GM12872 (cell line): Measurements from ENCODE around the gene TMPRSS7.

Experiments used
- TF ChIP-seq, protein P1 (sequence below): IDR thresholded peaks from 3 replicates; pipeline ENCODE4 v1.5.1; 2011; ENCODE audit warnings: low read depth, mild to moderate bottlenecking, low read length, moderate library complexity; ENCODE audit not compliant: insufficient read depth

TMPRSS7 gene

DNA sequence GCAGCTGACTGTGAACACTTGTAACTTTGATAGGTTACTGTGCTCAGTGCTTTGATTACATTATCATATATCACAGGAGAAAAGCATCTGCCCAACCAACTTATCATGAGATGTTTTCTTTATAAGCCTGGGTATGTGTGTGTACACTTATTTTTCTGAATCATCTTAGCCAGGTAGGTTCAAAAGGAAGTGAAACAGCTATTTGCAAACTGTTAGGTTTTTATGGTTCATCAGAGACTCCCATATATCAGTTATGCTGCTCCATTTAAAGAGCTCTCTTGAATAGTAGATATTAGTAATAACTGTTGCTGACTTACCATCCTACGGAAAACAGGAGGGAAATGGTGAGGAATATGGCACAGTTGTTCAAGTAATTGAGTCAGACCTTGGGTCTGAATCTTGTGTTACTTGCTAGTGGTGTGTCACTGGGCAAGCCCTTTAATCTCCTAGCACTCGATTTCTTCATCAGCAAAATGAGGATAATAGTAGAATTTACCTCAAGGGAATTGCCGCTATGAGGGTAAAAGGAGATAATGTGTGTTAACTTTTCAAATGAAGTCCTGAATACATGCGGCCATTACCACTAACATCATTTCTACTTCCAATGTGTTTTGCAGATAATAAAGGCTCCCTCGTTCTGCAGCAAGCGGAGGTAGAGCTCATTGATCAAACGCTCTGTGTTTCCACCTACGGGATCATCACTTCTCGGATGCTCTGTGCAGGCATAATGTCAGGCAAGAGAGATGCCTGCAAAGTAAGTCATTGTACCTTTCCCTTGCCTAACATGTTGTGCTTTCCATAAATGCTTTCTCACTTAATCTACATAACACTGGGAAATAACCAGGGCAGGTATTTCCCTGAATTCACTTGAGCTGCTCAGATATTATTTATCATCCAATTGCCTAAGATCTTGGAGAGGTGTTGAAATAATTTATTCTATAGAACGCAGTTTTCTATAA, 43.9 kb downstream of the TMPRSS7 start:
- TF ChIP-seq, protein P1, sequence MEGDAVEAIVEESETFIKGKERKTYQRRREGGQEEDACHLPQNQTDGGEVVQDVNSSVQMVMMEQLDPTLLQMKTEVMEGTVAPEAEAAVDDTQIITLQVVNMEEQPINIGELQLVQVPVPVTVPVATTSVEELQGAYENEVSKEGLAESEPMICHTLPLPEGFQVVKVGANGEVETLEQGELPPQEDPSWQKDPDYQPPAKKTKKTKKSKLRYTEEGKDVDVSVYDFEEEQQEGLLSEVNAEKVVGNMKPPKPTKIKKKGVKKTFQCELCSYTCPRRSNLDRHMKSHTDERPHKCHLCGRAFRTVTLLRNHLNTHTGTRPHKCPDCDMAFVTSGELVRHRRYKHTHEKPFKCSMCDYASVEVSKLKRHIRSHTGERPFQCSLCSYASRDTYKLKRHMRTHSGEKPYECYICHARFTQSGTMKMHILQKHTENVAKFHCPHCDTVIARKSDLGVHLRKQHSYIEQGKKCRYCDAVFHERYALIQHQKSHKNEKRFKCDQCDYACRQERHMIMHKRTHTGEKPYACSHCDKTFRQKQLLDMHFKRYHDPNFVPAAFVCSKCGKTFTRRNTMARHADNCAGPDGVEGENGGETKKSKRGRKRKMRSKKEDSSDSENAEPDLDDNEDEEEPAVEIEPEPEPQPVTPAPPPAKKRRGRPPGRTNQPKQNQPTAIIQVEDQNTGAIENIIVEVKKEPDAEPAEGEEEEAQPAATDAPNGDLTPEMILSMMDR, result no peak

DNA sequence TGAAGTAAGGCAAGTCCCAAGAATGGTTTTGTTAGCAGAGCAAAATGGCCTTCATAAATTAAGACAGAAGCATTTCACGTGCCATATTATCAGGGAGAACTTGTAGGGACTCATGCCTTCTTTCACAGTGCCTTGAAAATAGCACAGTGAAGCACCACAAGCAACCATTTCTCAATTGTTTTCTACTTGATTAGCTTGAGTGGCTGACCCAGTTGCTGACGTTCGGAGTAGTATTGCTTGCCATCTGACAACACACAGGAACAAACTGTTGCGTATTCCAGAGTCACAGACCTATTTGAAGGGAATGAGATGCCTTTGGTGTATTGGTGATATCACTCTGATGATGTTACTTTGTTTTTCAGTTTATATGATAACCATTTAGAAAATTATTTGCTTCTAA, 48.7 kb downstream of the TMPRSS7 start:
- TF ChIP-seq, protein P1, result no peak

DNA sequence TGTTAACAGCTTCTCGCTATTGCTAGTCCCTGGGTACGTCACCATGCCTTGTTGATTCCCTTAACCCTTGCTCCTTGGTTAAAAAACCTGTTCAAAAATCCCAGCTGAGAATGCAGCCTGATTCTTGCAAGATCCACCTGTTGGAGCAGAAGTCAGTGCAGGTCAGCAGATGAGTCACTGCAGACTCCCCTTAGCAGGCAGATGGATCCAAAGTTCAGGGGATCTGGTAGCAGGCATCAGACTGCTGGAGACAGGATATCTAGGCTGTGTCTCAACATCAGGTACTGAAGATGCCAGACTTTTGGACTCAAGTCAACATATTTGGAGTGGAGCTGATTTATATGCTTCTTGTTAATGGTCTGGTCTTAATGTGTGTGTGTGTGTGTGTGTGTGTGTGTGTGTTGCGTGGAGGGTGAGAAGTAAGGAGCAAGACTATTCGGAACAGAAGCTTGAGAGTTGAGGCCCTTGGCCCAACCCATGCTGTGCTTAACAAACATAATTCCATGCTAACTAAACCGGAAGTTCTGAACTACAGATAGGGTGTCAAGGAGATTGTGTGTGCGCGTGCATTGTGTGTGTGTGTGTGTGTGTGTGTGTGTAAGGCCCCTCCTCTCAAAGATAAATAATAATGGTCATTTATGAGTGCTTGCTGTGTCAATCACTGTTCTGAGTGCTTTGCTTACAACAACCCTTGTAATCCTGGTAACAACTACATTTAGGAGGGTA, 50.6 kb downstream of the TMPRSS7 start:
- TF ChIP-seq, protein P1, result no peak

DNA sequence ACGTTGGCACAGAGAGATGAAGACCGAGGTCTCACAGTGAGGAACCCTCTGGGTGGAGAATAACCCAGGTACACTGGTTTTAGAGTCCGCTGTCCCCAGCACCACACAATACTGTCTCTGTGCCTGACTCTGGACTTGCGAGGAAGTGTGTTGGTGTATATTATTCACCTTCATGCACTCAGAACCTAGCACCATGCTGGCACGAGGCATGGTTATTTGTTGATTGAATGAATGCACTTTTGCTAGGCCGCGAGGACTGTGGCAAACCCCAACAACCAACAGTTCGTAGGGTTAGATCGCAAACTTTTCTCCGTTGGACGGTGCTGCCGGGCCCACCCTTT, 51.2 kb downstream of the TMPRSS7 start:
- TF ChIP-seq, protein P1, result no peak

DNA sequence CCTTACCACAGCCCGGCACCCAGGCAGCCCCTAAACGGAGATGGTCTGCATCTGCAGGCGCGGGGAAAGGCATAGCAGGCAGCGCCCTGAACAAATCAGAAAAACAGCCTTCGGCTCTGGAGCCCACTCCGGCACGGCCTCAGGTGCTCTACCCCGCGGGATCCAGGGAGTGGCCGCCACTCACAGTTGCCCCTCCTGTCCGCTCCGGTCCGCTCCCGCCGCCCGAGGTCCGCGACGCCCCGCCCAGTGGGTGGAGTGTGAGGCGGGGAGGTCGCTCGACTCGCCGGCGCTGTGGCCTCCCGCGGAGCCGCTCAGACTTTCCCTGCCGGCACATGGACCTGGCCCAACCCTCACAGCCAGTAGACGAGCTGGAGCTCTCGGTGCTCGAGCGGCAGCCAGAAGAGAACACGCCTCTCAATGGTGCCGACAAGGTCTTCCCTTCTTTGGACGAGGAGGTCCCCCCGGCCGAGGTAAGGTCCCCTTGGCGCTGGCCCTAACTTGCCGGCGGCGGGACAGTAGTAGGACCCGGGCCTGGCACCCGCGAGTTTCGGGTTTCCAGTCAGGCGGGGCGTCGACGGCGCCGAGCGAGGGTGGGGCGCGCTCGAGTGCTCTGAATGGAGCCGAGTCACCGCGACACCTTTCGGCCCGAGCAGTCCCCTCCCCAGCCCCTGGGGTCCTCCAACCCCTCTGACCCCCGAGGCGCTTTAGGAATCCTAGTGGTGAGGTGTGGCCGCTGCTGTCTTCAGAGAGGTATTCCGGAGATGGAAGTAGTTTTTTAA, 51.7 kb downstream of the TMPRSS7 start, which contains the start of gene C3orf52:
Gene C3orf52, plus strand, starts transcription at position 314 of the 779 bp plus-strand sequence. Its CDS starts 19 bp downstream, at position 333.
- TF ChIP-seq, protein P1, result no peak

DNA sequence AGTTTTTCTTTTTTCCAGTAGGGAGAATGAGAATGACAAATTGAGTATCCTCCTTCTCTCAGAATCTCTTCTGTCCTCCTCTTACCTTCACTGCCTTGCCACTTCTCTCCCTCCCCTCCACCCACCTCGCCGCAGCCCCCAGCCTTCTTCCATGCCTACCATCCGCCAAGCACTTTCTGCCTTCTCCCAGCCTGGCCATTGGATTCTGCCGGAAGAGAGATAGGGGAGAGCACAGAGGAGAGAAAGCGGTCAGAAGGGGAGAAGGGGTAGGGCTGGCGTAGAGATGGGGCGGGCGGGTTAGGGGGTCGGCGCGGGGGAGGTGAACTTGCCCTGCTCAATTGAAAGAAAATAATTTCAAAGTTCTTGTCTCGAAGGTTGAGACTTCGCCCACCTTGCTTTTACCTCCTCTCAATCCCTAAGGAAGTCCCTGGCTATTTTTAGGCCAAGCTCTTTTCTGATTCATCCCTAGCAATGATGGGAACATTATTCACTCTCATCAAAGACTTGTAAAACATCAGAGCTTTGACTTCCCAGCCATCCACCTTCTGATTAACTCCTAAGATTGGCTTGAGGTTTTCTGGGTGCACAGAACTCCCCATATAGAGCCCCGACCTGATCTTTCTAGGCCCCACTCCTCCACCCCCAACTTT, 52.5 kb downstream of the TMPRSS7 start:
- TF ChIP-seq, protein P1, result no peak
